GM19035 (cell line): ENCODE data around the gene HSPA1B.

Experiments
- ATAC-seq: cut with Tn5 transposase; IDR thresholded peaks from one replicate; pipeline ENCODE4 v1.9.1; 2021; ENCODE audit not compliant: unreplicated experiment

Gene HSPA1B

GRCh38 chr6:31878222-31878621 lies 50.7 kb downstream of the HSPA1B start:
- no peak for ATAC-seq

- no peak for ATAC-seq
Observed at GRCh38 chr6:31878726-31879125, 51.2 kb downstream of the HSPA1B start, which contains the start of gene SLC44A4. TSS of gene SLC44A4 (minus strand) at chr6:31878997. CDS start at chr6:31878980, 17 bp downstream.

- ATAC-seq = no peak
Observed at GRCh38 chr6:31879143-31879542, 51.6 kb downstream of the HSPA1B start.
